G401 (cell line): ENCODE measurements around the gene FICD. TPM values are rescaled to one million over a fixed set of nuclear protein-coding genes. Genes with fewer than 3 reads are reported as not detected.
"Not testable (repeated sequence)": the region's sequence is repeated elsewhere in the genome, so short reads cannot be mapped to it uniquely, and the experiment has no call there.

Source experiments
- DNase-seq: peaks from one replicate; pipeline ENCODE4 v3.0.0-alpha.2; 2015; ENCODE audit warnings: low spot score
- in situ Hi-C: cut with HindIII; loops from 2 replicates; pipeline ENCODE4 v1.10.0; 2016; ENCODE audit warnings: low sequenced_read_pairs, mixed read lengths
- total RNA-seq: library from RNA; depleted of rRNA; stranded (reverse); fragments of >200 nt; shearing (Covaris generic); gene quantifications from 2 replicates; pipeline ENCODE4 v1.2.3, GENCODE V29; 2014; rRNA removed

FICD gene
- total RNA-seq, result 1.0 and 1.7 TPM in 2 replicates

GRCh38 chr12:108514973-108515814, at the start of gene FICD:
Gene FICD, plus strand, starts transcription at chr12:108515277. Its CDS starts 1,696 bp downstream, at chr12:108516973.
- in situ Hi-C loops, result no loop called here

GRCh38 chr12:108465417-108465816, 49.7 kb upstream of the FICD start:
- DNase-seq, result no peak
- in situ Hi-C loops, result no loop called here

More at GRCh38 chr12:108514973-108515814, at the start of gene FICD:
- peak; percentile 100 for DNase-seq

GRCh38 chr12:108468196-108468968, 46.7 kb upstream of the FICD start:
- DNase-seq, result peak; percentile 77

GRCh38 chr12:108473400-108474055, 41.5 kb upstream of the FICD start:
- DNase-seq, result no peak
- in situ Hi-C loops, result no loop called here

More at GRCh38 chr12:108468196-108468968, 46.7 kb upstream of the FICD start:
- in situ Hi-C loops, result no loop called here

GRCh38 chr12:108475396-108475795, 39.7 kb upstream of the FICD start:
- in situ Hi-C loops, result no loop called here
- no peak for DNase-seq

- in situ Hi-C loops, result no loop called here
- DNase-seq, result no peak
Measured at GRCh38 chr12:108477055-108477880, 37.8 kb upstream of the FICD start.

- in situ Hi-C loops, result no loop called here
- no peak for DNase-seq
Measured at GRCh38 chr12:108477881-108478259, 37.2 kb upstream of the FICD start.

GRCh38 chr12:108478611-108479206, 36.4 kb upstream of the FICD start:
- DNase-seq, result no peak

GRCh38 chr12:108479364-108480070, 35.6 kb upstream of the FICD start:
- in situ Hi-C loops, result no loop called here

More at GRCh38 chr12:108478611-108479206, 36.4 kb upstream of the FICD start:
- in situ Hi-C loops, result no loop called here

GRCh38 chr12:108482717-108483212, 32.3 kb upstream of the FICD start:
- in situ Hi-C loops, result no loop called here
- no peak for DNase-seq

More at GRCh38 chr12:108479364-108480070, 35.6 kb upstream of the FICD start:
- DNase-seq, result no peak

GRCh38 chr12:108483213-108484059, 31.6 kb upstream of the FICD start:
- peak; percentile 95 for DNase-seq
- in situ Hi-C loops, result no loop called here

- no peak for DNase-seq
- in situ Hi-C loops, result no loop called here
Measured at GRCh38 chr12:108484431-108484830, 30.6 kb upstream of the FICD start.

GRCh38 chr12:108484845-108485244, 30.2 kb upstream of the FICD start:
- in situ Hi-C loops, result no loop called here
- no peak for DNase-seq

GRCh38 chr12:108485371-108485770, 29.7 kb upstream of the FICD start:
- DNase-seq, in situ Hi-C loops: not testable (repeated sequence)

- in situ Hi-C loops, DNase-seq: not testable (repeated sequence)
Measured at GRCh38 chr12:108487029-108487428, 28.0 kb upstream of the FICD start.

- in situ Hi-C loops, result no loop called here
- no peak for DNase-seq
Measured at GRCh38 chr12:108491256-108491655, 23.8 kb upstream of the FICD start.

- peak; percentile 28 for DNase-seq
- in situ Hi-C loops, result no loop called here
Measured at GRCh38 chr12:108495054-108495453, 20.0 kb upstream of the FICD start.
